H1 (cell line): ENCODE data around the gene BTBD9. TPM values are rescaled to one million over a fixed set of nuclear protein-coding genes. Genes with fewer than 3 reads are reported as not detected.
A peak's percentile ranks its signal among the peaks of the same experiment; 100 is the strongest.

Experiments
- CTCF ChIA-PET: fragments of 300-600 bp; sonication (Branson Sonifier 250); formaldehyde crosslinking; loops from one replicate; lab custom pipeline; 2021; ENCODE audit not compliant: partially characterized antibody; lab: Charles Lee
- POLR2A ChIA-PET: fragments of 300-600 bp; sonication (Branson Sonifier 250); formaldehyde crosslinking; loops from one replicate; lab custom pipeline; 2021; ENCODE audit warnings: inconsistent platforms; ENCODE audit not compliant: partially characterized antibody; lab: Charles Lee
- DNase-seq, 2 experiments: peaks; one replicate each; pipeline versions ENCODE4 v3.0.0 to v3.0.0-alpha.2; 2010 to 2022; ENCODE audit warnings: low spot score in 2 of 2, low read depth in 1 of 2, mixed read lengths in 1 of 2
- FAIRE-seq: peaks from 2 replicates; lab custom pipeline; 2011; peaks lifted over from hg19 to GRCh38; lab: Jason Lieb, UNC
- H2AFZ ChIP-seq: 2 replicates; pipeline ENCODE4 v1.8.1; 2012; ENCODE audit warnings: low read length, inconsistent platforms
- H2AK5ac ChIP-seq: 2 replicates; pipeline ENCODE4 v1.6.1; 2013; ENCODE audit warnings: low read depth, low read length
- H2BK120ac ChIP-seq: replicated peaks from 2 replicates; pipeline ENCODE3; 2013; ENCODE audit warnings: low read depth, low read length, inconsistent platforms
- H2BK12ac ChIP-seq: 2 replicates; pipeline ENCODE4 v1.6.1; 2013; ENCODE audit warnings: low read depth, low read length
- H2BK15ac ChIP-seq: 2 replicates; pipeline ENCODE4 v1.6.1; 2013; ENCODE audit warnings: low read length
- H2BK20ac ChIP-seq: 2 replicates; pipeline ENCODE4 v1.6.1; 2013; ENCODE audit warnings: low read length
- H2BK5ac ChIP-seq: 2 replicates; pipeline ENCODE4 v1.6.1; 2013; ENCODE audit warnings: low read depth, low read length
- H3K14ac ChIP-seq: 2 replicates; pipeline ENCODE4 v1.6.1; 2013; ENCODE audit warnings: inconsistent platforms; ENCODE audit not compliant: insufficient read length
- H3K18ac ChIP-seq: 2 replicates; pipeline ENCODE4 v1.6.1; 2013; ENCODE audit warnings: low read length; ENCODE audit errors: extremely low read depth
- H3K23ac ChIP-seq: 2 replicates; pipeline ENCODE4 v1.6.1; 2013; ENCODE audit warnings: inconsistent platforms; ENCODE audit not compliant: insufficient read length
- H3K23me2 ChIP-seq: 2 replicates; pipeline ENCODE4 v1.6.1; 2013; ENCODE audit warnings: low read depth, low read length
- H3K27ac ChIP-seq: 2 replicates; pipeline ENCODE4 v1.6.1; 2011; ENCODE audit warnings: low read depth, low read length, inconsistent platforms
- H3K27me3 ChIP-seq, 4 experiments: replicated peaks in 1 of 4; 1 replicate in 1 of 4; 2 replicates in 3 of 4; pipeline versions ENCODE4 v1.6.1 to v1.8.1; 2011 to 2013; ENCODE audit warnings: low read length in 3 of 4, mild to moderate bottlenecking in 3 of 4, inconsistent platforms in 2 of 4, mixed read lengths in 2 of 4, moderate library complexity in 1 of 4; ENCODE audit not compliant: control insufficient read depth in 3 of 4, insufficient read depth in 3 of 4; ENCODE audit errors: extremely low read depth in 1 of 4
- H3K36me3 ChIP-seq, 4 experiments: 2 replicates each; pipeline versions ENCODE4 v1.6.1 to v1.8.1; 2011 to 2013; ENCODE audit warnings: mild to moderate bottlenecking in 4 of 4, low read length in 3 of 4, moderate library complexity in 2 of 4, control low read depth in 1 of 4, inconsistent platforms in 1 of 4; ENCODE audit not compliant: insufficient read depth in 4 of 4, control insufficient read depth in 2 of 4
- H3K4ac ChIP-seq: replicated peaks from 2 replicates; pipeline ENCODE3; 2013; ENCODE audit warnings: low read length, low read depth, mixed read lengths, inconsistent platforms; ENCODE audit not compliant: insufficient read length
- H3K4me1 ChIP-seq, 4 experiments: replicated peaks in 1 of 4; 1 replicate in 1 of 4; 2 replicates in 3 of 4; pipeline versions ENCODE4 v1.6.1 to v1.8.1; 2011 to 2013; ENCODE audit warnings: low read length in 3 of 4, inconsistent platforms in 2 of 4, mixed read lengths in 1 of 4; ENCODE audit not compliant: insufficient read depth in 4 of 4, control insufficient read depth in 3 of 4
- H3K4me2 ChIP-seq, 2 experiments: 2 replicates each; pipeline versions ENCODE4 v1.6.1 to v1.8.1; 2011 to 2013; ENCODE audit warnings: low read depth in 2 of 2, low read length in 2 of 2, control low read depth in 1 of 2, inconsistent platforms in 1 of 2, mild to moderate bottlenecking in 1 of 2; ENCODE audit not compliant: insufficient read depth in 1 of 2
- H3K4me3 ChIP-seq, 4 experiments: fragments of 200-600, 300-600 bp in 1 of 4; sonication (generic), shearing (Covaris generic), sonication (Bioruptor Twin) in 1 of 4; 2 replicates each; pipeline versions ENCODE4 v1.5.1 to v1.8.1; 2011 to 2016; ENCODE audit warnings: low read length in 4 of 4, low read depth in 3 of 4, control low read depth in 2 of 4, inconsistent platforms in 2 of 4, mild to moderate bottlenecking in 2 of 4, mixed read lengths in 1 of 4, moderate library complexity in 1 of 4; ENCODE audit not compliant: insufficient read depth in 2 of 4; ENCODE audit errors: extremely low read depth in 1 of 4
- H3K56ac ChIP-seq: replicated peaks from 2 replicates; pipeline ENCODE3; 2013; ENCODE audit warnings: low read depth, mild to moderate bottlenecking, mixed read lengths, low read length, inconsistent platforms; ENCODE audit not compliant: insufficient read length
- H3K79me1 ChIP-seq: 2 replicates; pipeline ENCODE4 v1.6.1; 2013; ENCODE audit warnings: low read depth, low read length, control low read depth
- H3K79me2 ChIP-seq, 2 experiments: 2 replicates each; pipeline versions ENCODE4 v1.6.1 to v1.8.1; 2012 to 2013; ENCODE audit warnings: low read length in 2 of 2, mild to moderate bottlenecking in 2 of 2, inconsistent platforms in 1 of 2; ENCODE audit not compliant: insufficient read depth in 2 of 2, control insufficient read depth in 1 of 2
- H3K9ac ChIP-seq, 4 experiments: replicated peaks in 1 of 4; 1 replicate in 1 of 4; 2 replicates in 3 of 4; pipeline versions ENCODE4 v1.6.1 to v1.8.1; 2011 to 2013; ENCODE audit warnings: low read depth in 3 of 4, low read length in 3 of 4, control low read depth in 2 of 4, mild to moderate bottlenecking in 2 of 4, moderate library complexity in 2 of 4, inconsistent platforms in 1 of 4; ENCODE audit errors: extremely low read depth in 1 of 4
- H3K9me3 ChIP-seq, 2 experiments: 2 replicates each; pipeline versions ENCODE4 v1.6.1 to v1.8.1; 2012 to 2013; ENCODE audit warnings: mild to moderate bottlenecking in 2 of 2, moderate library complexity in 2 of 2, control low read depth in 1 of 2, inconsistent platforms in 1 of 2, low read depth in 1 of 2, low read length in 1 of 2, mixed read lengths in 1 of 2; ENCODE audit not compliant: insufficient read depth in 2 of 2
- H4K20me1 ChIP-seq, 2 experiments: replicated peaks in 1 of 2; 2 replicates each; pipeline versions ENCODE3 to v1.8.1; 2011 to 2013; ENCODE audit warnings: inconsistent platforms in 2 of 2, low read length in 2 of 2, mild to moderate bottlenecking in 1 of 2; ENCODE audit not compliant: insufficient read depth in 2 of 2, control insufficient read depth in 1 of 2
- H4K5ac ChIP-seq: 2 replicates; pipeline ENCODE4 v1.6.1; 2013; ENCODE audit warnings: low read length, low read depth, mixed read lengths, inconsistent platforms; ENCODE audit not compliant: insufficient read length
- H4K8ac ChIP-seq: 2 replicates; pipeline ENCODE4 v1.8.0; 2013; ENCODE audit warnings: mild to moderate bottlenecking, moderate library complexity, low read length, inconsistent platforms; ENCODE audit not compliant: insufficient read depth; ENCODE audit errors: extremely low read depth
- H4K91ac ChIP-seq: replicated peaks from 2 replicates; pipeline ENCODE3; 2013; ENCODE audit warnings: low read length, mixed read lengths, inconsistent platforms; ENCODE audit not compliant: insufficient read length
- RNF2 ChIP-seq: fragments of 200-900, 300-1000 bp; sonication (generic); IDR thresholded peaks from 2 replicates; pipeline ENCODE4 v1.7.1; 2016; ENCODE audit warnings: borderline replicate concordance, low read depth, mild to moderate bottlenecking, antibody characterized with exemption, low read length; ENCODE audit not compliant: poor library complexity, severe bottlenecking; ENCODE audit errors: missing control alignments
- SRF ChIP-seq: IDR thresholded peaks from 2 replicates; pipeline ENCODE4 v1.6.1; 2011; ENCODE audit warnings: mild to moderate bottlenecking, low read depth, low read length, moderate library complexity
- WGBS, 2 experiments: shearing (Covaris generic) in 1 of 2; methylation state at CpG; one replicate each; pipeline versions ENCODE4 v1.1.6 to v1.1.7; 2013 to 2015; ENCODE audit warnings: low lambda C conversion rate in 2 of 2, mixed read lengths in 2 of 2, inconsistent platforms in 1 of 2, low coverage in 1 of 2, missing lambda C conversion rate in 1 of 2; ENCODE audit not compliant: insufficient replicate concordance in 2 of 2, insufficient coverage in 1 of 2, insufficient read length in 1 of 2; ENCODE audit errors: extremely low coverage in 1 of 2, missing lambda C conversion rate in 1 of 2; 5-methylcytosine and 5-hydroxymethylcytosine counted together
- polyA plus RNA-seq, 7 experiments: library from polyadenylated mRNA; depleted of rRNA in 3 of 7; stranded (reverse) in 5 of 7; unstranded in 2 of 7; fragments of >200 nt in 5 of 7; fragments of 200-250 nt in 2 of 7; gene quantifications; 1 replicate in 5 of 7; 2 replicates in 1 of 7; 4 replicates in 1 of 7; pipeline versions ENCODE4 v1.2.1 to v1.2.3, GENCODE V29; 2011 to 2013; ENCODE audit warnings: missing spikeins in 2 of 7, mixed read lengths in 2 of 7
- total RNA-seq: library from RNA; stranded (reverse); fragmentation: NEBNext Ultra II Directional; extraction: Animal tissue kit (Norgen Biotek cat#: 25700); gene quantifications from 2 replicates; pipeline ENCODE4 v1.2.1, GENCODE V29; 2021

Gene BTBD9
- total and polyA plus RNA-seq, 2 of the 8 experiments (the other 6 are each of a cell fraction or from before 2014, with no cell fraction given) = 0.92 to 4.1 TPM

- Histone ChIP-seq H3K18ac (no peak overlapping the region), H3K4me1 (peaks cover 0 to 4% (median 0%) of the 10 kb centered on the region in 4 experiments; a peak in 1 of 7 replicates), H3K4ac (no peak overlapping the region), H3K4me2 (no peak overlapping the region), H2BK20ac (no peak overlapping the region; the same call in 1 of the 2 replicates), H3K36me3 (no peaks in the 10 kb centered on the region), H3K56ac (no peak overlapping the region), H2AK5ac (no peak overlapping the region), H2BK12ac (no peak overlapping the region), H2BK5ac (no peak overlapping the region), H4K5ac (no peak overlapping the region), H2BK120ac (no peak overlapping the region), H3K27ac (no peak overlapping the region), H3K4me3 (no peak overlapping the region), H2BK15ac (no peak overlapping the region), H3K27me3 (no peaks in the 10 kb centered on the region), H3K79me2 (no peaks in the 10 kb centered on the region), H4K91ac (no peak overlapping the region), H4K8ac (no peak overlapping the region), H3K9me3 (no peaks in the 10 kb centered on the region), H2AFZ (no peak overlapping the region), H3K14ac (no peak overlapping the region), H3K23ac (no peak overlapping the region), H3K23me2 (no peaks in the 10 kb centered on the region), H4K20me1 (no peaks in the 10 kb centered on the region), H3K79me1 (no peaks in the 10 kb centered on the region), H3K9ac (no peak overlapping the region)
- DNase-seq (no peak), FAIRE-seq (no peak)
- ChIA-PET CTCF (interaction anchor here (1.4 kb wide), 1 partner anchor 457 kb away, joined by 4 read pairs; no protein-coding TSS in a partner anchor), POLR2A (interaction anchor here (0.9 kb wide), 1 partner anchor 9 kb away, joined by 3 read pairs; no protein-coding TSS in a partner anchor)
- WGBS, 2 experiments = 77% methylated on average over 2 of the region's 2 CpGs; no CpG with 5 or more reads in 1 of the 2 experiments
- TF ChIP-seq RNF2 = no peak
- peak; percentile 44; the same call in 1 of the 2 replicates for TF ChIP-seq SRF
Observed at GRCh38 chr6:38489951-38490350, 149.8 kb downstream of the BTBD9 start.
